GM20431 (cell line): ENCODE results near the gene GON7.
"Not testable (repeated sequence)": the region's sequence is repeated elsewhere in the genome, so short reads cannot be mapped to it uniquely, and the experiment has no call there.

Source experiments
- in situ Hi-C: fragments of 300-500 bp; cut with MseI, MboI; formaldehyde crosslinking; loops from one replicate; pipeline ENCODE4 v1.15.0; 2020; ENCODE audit warnings: low sequenced_read_pairs; ENCODE audit not compliant: unreplicated experiment

The GON7 gene

GRCh38 chr14:93207468-93208308 is 823 bp upstream of the GON7 start:
- in situ Hi-C loops: no loop called here

DNA sequence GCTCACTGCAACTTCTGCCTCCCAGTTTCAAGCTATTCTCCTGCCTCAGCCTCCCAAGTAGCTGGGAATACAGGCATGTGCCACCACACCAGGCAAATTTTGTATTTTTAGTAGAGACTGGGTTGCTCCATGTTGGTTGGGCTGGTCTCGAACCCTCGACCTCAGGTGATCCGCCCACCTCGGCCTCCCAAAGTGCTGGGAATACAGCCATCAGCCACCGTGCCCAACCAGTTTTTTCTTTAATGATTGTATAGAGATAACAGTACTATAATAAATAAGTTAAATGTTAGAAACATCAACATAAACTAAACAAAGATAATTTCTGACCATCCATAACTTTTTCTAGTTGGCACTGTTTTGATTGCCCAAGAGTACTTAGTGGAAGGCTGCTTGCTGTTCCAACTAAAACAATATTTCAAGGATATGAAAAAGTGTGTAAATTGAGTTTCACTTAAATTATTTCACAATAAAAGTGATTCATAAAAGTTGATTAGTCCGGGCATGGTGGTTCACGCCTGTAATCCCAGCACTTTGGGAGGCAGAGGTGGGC is 5.6 kb downstream of the GON7 start:
- in situ Hi-C loops: no loop called here

DNA sequence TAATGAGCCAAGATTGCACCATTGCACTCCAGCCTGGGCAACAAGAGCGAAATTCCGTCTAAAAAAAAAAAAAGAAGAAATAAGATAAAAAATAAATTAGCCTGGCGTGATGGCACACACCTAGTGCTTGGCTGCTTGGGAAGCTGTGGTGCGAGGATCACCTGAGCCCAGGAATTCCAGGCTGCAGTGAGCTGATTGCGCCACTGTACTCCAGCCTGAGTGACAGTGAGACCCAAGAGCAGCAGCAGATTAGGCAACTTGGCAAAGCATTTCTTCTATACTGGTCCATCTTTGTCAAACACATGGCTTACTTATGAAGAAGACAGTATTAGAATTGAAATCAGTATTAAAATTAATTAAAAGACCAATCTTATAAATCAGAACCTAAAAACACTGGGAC is 6.3 kb downstream of the GON7 start:
- in situ Hi-C loops: no loop called here

DNA sequence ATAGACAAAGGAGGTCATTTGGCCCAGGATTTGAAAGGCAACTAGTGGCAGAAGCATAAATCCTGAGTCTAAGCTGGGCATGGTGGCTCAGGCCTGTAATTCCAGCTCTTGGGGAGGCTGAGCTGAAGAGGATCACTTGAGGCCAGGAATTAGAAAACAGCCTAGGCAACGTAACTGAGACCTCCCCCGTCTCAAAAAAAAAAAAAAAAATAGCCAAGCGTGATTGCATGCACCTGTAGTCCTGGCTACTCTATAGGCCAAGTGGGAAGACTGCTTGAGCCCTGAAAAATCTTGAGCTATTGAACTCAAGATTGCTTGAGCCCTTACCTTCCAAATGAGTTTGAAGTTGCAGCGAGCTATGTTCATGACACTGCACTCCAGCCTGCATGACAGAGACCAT is 7.8 kb downstream of the GON7 start:
- in situ Hi-C loops: no loop called here

- in situ Hi-C loops: no loop called here
Observed at GRCh38 chr14:93195316-93195999, 11.4 kb downstream of the GON7 start.

GRCh38 chr14:93186956-93187355 is 19.9 kb downstream of the GON7 start:
- in situ Hi-C loops: no loop called here

GRCh38 chr14:93186466-93186865 is 20.4 kb downstream of the GON7 start:
- in situ Hi-C loops: no loop called here

DNA sequence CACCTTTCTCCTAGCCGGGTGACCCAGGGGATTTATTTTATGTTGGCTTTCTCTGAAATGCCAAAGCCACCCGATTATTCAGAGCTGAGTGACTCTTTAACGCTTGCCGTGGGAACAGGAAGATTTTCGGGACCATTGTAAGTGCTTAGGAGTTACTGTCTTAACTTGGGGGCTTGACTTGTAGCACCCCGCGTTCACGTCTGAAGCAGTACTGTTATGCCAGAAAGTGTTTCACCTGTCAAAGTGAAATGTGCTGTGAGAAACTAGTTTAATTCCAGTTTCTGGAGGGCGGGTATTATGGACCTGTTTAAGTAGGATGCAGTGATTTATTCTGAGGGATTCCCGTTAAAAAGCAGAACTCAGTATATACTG is 21.5 kb downstream of the GON7 start:
- in situ Hi-C loops: no loop called here

DNA sequence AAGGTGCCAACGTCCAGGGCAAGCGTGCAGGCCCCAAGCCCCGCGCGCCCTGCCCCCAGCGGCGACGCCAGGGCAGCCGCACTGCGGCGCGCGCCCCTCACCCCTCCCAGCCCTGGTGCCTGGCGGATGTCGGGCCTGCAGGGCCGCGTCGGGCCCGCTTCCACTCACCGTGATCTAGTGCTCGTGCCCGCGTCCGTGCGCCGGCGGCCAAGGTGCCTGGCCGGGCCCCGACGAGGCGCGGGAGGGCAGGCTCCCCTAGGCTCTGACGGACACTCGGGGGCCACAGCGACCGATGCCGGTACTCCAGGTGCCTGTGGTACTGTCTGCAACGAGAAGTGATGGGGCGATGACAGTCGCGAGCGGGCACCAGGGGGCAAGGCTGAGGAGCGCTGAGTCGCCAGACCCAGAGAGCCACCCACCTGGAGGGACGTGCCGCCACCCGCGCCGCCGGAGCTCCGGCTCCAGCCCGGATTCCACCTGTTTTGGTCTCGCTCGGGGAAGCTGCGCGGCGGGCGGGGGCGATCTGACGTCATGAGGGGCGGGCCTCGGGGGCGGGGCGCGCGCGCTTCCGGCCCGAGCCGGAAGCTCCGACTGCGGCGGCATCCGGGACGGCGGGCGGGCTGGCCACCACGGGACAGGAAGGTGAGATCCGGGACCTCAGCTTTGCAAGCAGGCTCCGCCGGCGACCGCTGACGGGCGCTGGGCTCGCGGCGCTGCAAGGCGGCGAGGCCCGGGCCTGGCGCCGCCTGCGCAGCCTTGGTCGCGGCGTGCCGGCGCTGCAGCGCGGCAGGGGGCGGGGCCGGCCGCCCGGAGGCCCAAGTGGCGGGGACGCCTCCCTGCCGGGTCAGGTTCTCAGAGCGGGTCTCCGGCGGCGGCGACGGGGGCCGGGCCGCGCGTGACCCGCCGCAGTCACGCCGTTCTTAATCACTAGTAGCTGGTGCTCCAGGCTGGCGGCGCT is 22.2 kb downstream of the GON7 start, which contains the start of the genes LYSET and MOAP1:
TSS of gene LYSET (plus strand) at position 927 of the 958 bp plus-strand sequence. CDS start 89 bp downstream, outside the sequence.
TSS of gene MOAP1 (minus strand) at position 507 of the 958 bp plus-strand sequence. CDS start 655 bp downstream, outside the sequence.
- in situ Hi-C loops: no loop called here

GRCh38 chr14:93183596-93184317 is 23.1 kb downstream of the GON7 start:
- in situ Hi-C loops: no loop called here

DNA sequence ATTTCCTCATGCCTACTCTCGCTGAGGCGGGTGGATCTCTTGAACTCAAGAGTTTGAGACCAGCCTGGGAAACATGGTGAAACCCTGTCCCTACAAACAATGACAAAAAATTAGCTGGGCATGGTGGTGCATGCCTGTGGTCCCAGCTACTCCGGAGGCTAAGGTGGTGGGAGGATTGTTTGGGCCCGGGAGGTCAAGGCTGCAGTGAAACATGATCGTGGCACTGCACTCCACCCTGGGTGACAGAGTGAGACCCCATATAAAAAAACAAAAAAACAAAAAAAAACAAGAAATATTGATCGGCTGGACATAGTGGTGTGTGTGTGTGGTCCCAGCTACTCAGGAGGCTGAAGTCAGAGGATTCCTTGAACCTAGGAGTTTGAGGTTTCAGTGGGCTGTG is 31.4 kb downstream of the GON7 start:
- in situ Hi-C loops: no loop called here

- in situ Hi-C loops: not testable (repeated sequence)
Observed at GRCh38 chr14:93174731-93175130, 32.1 kb downstream of the GON7 start.

DNA sequence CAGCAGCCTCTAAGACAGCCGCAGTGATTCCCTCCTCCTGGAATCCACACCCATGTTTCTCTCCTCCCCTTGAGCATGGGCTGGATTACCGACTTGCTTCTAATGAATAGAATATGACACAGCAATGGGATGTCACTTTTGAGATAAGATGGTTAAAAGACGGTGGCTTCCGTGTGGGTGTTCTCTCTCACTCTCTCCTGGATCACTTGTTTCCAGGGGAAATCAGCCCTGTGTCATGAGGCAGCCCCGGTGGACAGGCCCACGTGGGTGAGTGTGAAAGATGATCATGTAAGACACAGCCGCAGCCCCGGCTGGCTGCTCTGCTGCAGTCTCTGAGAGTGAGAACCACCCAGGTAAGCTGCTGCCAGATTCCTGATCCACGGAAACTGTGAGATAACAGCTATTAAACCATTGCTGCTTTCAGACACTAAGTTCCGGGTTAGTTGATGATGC is 32.9 kb downstream of the GON7 start:
- in situ Hi-C loops: no loop called here

DNA sequence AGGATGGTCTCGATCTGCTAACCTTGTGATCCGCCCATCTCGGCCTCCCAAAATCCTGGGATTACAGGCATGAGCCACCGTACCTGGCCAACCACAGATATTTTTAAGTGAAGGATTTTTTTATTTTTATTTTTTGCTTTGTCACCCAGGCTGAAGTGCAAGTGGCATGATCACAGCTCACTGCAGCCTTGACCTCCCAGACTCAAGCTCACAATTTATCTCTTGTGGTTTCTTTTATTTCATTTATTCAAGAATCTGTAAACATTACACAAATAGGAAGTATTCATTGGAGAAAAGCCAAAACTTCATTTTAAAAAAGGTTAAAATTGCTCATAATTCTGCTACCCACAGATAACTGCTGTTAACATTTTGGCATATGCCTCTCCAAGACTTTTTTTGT is 35.5 kb downstream of the GON7 start:
- in situ Hi-C loops: no loop called here

DNA sequence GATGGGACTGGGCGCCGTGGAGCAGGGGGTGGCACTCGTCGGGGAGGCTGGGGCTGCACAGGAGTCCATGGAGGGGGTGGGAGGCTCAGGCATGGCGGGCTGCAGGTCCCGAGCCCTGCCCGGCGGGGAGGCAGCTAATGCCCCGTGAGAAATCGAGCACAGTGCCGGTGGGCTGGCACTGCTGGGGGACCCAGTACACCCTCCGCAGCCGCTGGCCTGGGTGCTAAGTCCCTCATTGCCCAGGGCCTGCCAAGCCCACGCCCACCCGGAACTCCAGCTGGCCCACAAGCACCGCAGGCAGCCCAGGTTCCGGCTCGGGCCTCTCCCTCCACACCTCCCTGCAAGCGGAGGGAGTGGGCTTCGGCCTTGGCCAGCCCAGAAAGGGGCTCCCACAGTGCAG is 36.7 kb downstream of the GON7 start:
- in situ Hi-C loops: not testable (repeated sequence)

DNA sequence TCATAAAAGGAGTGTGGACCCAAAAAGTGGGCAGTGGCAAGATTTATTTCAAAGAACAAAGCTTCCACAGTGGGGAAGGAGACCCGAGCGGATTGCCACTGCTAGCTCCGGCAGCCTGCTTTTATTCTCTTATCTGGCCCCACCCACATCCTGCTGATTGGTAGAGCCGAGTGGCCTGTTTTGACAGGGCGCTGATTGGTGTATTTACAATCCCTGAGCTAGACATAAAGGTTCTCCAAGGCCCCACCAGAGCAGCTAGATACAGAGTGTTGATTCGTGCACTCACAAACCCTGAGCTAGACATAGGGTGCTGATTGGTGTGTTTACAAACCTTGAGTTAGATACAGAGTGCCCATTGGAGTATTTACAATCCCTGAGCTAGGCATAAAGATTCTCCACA is 37.2 kb downstream of the GON7 start:
- in situ Hi-C loops: not testable (repeated sequence)

DNA sequence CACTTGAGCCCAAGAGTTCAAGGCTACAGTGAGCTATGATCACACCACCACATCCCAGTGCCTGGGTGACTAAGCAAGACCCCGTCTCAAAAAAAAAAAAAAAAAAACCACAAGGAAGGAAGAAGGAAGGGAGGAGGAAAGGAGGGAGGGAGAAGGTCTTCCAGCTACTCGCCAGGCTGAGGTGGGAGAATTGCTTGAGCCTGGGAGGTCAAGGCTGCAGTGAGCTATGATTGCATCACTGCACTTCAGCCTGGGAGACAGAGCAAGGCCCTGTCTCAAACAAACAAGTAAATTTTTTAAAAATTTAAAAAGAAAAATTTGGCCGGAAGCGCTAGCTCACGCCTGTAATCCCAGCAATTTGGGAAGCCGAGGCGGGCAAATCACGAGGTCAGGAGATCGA is 38.3 kb downstream of the GON7 start:
- in situ Hi-C loops: not testable (repeated sequence)

DNA sequence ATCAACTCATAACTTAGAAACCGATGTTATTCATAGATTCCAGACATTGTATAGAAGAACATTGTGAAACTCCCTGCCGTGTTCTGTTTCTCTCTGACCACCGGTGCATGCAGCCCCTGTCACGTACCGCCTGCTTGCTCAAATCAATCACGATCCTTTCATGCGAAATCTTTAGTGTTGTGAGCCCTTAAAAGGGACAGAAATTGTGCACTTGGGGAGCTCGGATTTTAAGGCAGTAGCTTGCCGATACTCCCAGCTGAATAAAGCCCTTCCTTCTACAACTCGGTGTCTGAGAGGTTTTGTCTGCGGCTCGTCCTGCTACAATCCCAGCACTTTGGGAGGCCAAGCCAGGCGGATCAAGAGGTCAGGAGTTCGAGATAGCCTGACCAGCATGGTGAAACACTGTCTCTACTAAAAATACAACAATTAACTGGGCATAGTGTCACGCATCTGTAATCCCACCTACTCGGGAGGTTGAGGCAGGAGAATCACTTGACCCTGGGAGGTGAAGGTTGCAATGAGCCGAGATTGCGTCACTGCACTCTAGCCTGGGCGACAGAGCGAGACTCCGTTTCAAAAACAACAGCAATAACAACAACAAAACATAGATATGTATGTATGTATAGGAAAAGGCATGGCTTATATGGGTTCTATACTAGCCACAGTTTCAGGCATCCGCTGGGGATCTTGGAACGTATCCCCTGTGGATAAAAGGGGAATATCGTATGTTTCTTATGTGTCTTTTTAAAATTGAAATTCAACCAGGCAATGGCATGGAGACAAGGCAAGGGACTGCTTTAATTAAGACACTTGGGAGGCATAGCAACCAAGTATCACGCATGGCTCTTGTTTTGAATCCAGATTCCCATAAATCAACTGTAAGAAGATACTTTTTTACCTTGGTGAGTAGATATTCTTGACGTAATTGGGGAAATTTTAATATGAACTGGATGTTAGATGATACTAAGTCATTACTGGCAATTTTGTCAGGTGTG is 41.3 kb downstream of the GON7 start:
- in situ Hi-C loops: not testable (repeated sequence)
